GM23248 (cell line): ENCODE data around the gene HMG20A. TPM values are rescaled to one million over a fixed set of nuclear protein-coding genes. Genes with fewer than 3 reads are reported as not detected.

Experiments
- DNase-seq: peaks from one replicate; pipeline ENCODE4 v3.0.0-alpha.2; 2015
- H2AFZ ChIP-seq: fragments of 200-600 bp; sonication (generic); 2 replicates; pipeline ENCODE4 v1.6.1; 2016; ENCODE audit warnings: antibody characterized with exemption
- H3F3A ChIP-seq: fragments of 200-600 bp; sonication (generic); 2 replicates; pipeline ENCODE4 v1.6.1; 2016; ENCODE audit warnings: mild to moderate bottlenecking, antibody characterized with exemption, mixed run types; ENCODE audit not compliant: insufficient read depth
- H3K27ac ChIP-seq: fragments of 200-600 bp; sonication (generic); 2 replicates; pipeline ENCODE4 v1.5.1; 2016; ENCODE audit warnings: mild to moderate bottlenecking
- H3K27me3 ChIP-seq: fragments of 200-600 bp; sonication (generic); replicated peaks from 2 replicates; pipeline ENCODE4 v1.6.1; 2016; ENCODE audit warnings: mild to moderate bottlenecking; ENCODE audit not compliant: insufficient read depth
- H3K36me3 ChIP-seq: fragments of 200-600 bp; sonication (generic); 2 replicates; pipeline ENCODE4 v1.6.1; 2016; ENCODE audit warnings: low read depth, mild to moderate bottlenecking
- H3K4me1 ChIP-seq: fragments of 200-600 bp; sonication (generic); 2 replicates; pipeline ENCODE4 v1.6.1; 2016; ENCODE audit warnings: mild to moderate bottlenecking; ENCODE audit not compliant: insufficient read depth
- H3K4me2 ChIP-seq: fragments of 200-600 bp; sonication (generic); one replicate; pipeline ENCODE4 v1.6.1; 2016; ENCODE audit warnings: mild to moderate bottlenecking; ENCODE audit not compliant: unreplicated experiment
- H3K4me3 ChIP-seq: fragments of 200-600 bp; sonication (generic); 2 replicates; pipeline ENCODE4 v1.5.1; 2016; ENCODE audit warnings: mild to moderate bottlenecking
- H3K79me2 ChIP-seq: fragments of 200-600 bp; sonication (generic); 2 replicates; pipeline ENCODE4 v1.6.1; 2016; ENCODE audit warnings: mild to moderate bottlenecking; ENCODE audit not compliant: insufficient read depth
- H3K9ac ChIP-seq: fragments of 200-600 bp; sonication (generic); 2 replicates; pipeline ENCODE4 v1.6.1; 2016; ENCODE audit warnings: mild to moderate bottlenecking
- H3K9me2 ChIP-seq: fragments of 200-600 bp; sonication (generic); 2 replicates; pipeline ENCODE4 v1.6.1; 2016; ENCODE audit warnings: mixed run types, mild to moderate bottlenecking, moderate library complexity; ENCODE audit not compliant: insufficient read depth
- H3K9me3 ChIP-seq: fragments of 200-600 bp; sonication (generic); one replicate; pipeline ENCODE4 v1.6.1; 2017; ENCODE audit warnings: low read depth
- H4K20me1 ChIP-seq: fragments of 200-600 bp; sonication (generic); 2 replicates; pipeline ENCODE4 v1.6.0; 2016; ENCODE audit not compliant: insufficient read depth
- EZH2 ChIP-seq: fragments of 200-600 bp; sonication (generic); IDR thresholded peaks from 2 replicates; pipeline ENCODE4 v1.6.1; 2018; ENCODE audit warnings: antibody characterized with exemption, mild to moderate bottlenecking; ENCODE audit not compliant: insufficient read depth, poor library complexity, severe bottlenecking
- EZH2phosphoT487 ChIP-seq: fragments of 200-600 bp; sonication (generic); IDR thresholded peaks from 2 replicates; pipeline ENCODE4 v1.6.1; 2018; ENCODE audit warnings: antibody characterized with exemption, moderate library complexity, mild to moderate bottlenecking, low read depth; ENCODE audit not compliant: insufficient read depth
- WGBS, 2 experiments: methylation state at CpG; one replicate each; pipeline ENCODE4 v1.1.6; 2015 to 2017; ENCODE audit warnings: low lambda C conversion rate in 2 of 2, low coverage in 1 of 2; ENCODE audit errors: missing lambda C conversion rate in 2 of 2; 5-methylcytosine and 5-hydroxymethylcytosine counted together
- in situ Hi-C: fragments of 300-500 bp; cut with MboI; formaldehyde crosslinking; loops from 2 replicates; pipeline ENCODE4 v1.15.0; 2020
- polyA plus RNA-seq: library from polyadenylated mRNA; unstranded; fragments of >200 nt; fragmentation: Nextera tagmentation; extraction: Ambion mirVana; gene quantifications from 2 replicates; pipeline ENCODE4 v1.2.1, GENCODE V29; 2016
- total RNA-seq: library from RNA; depleted of rRNA; stranded (reverse); fragments of >200 nt; shearing (Covaris generic); gene quantifications from 2 replicates; pipeline ENCODE4 v1.2.3, GENCODE V29; 2014

Gene HMG20A
- total and polyA plus RNA-seq, 2 experiments from 2014 or later: 15.1 to 25.1 TPM

DNA sequence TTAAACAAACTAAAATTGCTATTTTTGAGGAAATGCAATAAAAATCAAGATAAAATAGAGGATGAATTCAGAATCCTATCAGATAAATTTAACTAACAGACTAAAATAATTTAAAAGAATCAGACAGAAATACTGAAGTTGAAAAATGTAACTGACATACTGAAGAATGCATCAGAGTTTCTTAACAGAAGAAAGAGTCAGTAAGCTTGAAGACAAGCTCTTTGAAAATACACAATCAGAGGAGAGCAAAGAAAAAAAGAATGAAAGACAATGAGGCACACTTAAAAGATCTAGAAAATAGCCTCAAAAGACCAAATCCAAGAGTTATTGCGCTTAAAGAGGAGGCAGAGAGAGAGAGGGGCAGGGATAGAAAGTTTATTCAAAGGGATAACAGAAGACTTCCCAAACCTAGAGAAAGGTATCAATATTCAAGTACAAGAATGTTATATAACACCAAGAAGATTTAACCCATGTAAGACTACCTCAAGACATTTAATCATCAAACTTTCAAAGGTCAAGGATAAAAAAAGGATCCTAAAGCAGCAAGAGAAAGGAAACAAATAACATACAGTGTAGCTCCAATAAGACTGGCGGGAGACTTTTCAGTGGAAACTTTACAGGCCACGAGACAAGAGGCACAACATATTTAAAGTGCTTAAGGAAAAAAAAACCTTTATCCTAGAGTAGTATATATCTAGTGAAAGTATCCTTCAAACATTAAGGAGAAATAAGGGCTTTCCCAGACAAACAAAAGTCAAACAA is 25.5 kb upstream of the HMG20A start:
- peaks cover 4% of the 10 kb centered on the region; the same call in 1 of the 2 replicates for H3K36me3 ChIP-seq
- no peak for TF ChIP-seq EZH2phosphoT487
- TF ChIP-seq EZH2: no peak
- no peaks in the 10 kb centered on the region for H3K27me3 ChIP-seq
- no peak overlapping the region for H3K4me2 ChIP-seq
- H3K9me3 ChIP-seq: peaks cover 6% of the 10 kb centered on the region
- no peak overlapping the region for H3K9ac ChIP-seq
- no peak overlapping the region for H3K4me3 ChIP-seq
- DNase-seq: no peak
- peaks cover 20% of the 10 kb centered on the region; the same call in 1 of the 2 replicates for H3F3A ChIP-seq
- H4K20me1 ChIP-seq: peaks cover 41% of the 10 kb centered on the region
- in situ Hi-C loops: no loop called here
- H3K27ac ChIP-seq: no peak overlapping the region
- H3K79me2 ChIP-seq: peaks cover 100% of the 10 kb centered on the region
- H2AFZ ChIP-seq: no peak overlapping the region
- H3K9me2 ChIP-seq: no peaks in the 10 kb centered on the region
- 98 to 99% methylated on average over 3 of the region's 3 CpGs for whole genome bisulfite sequencing, 2 experiments
- peaks cover 28% of the 10 kb centered on the region for H3K4me1 ChIP-seq

DNA sequence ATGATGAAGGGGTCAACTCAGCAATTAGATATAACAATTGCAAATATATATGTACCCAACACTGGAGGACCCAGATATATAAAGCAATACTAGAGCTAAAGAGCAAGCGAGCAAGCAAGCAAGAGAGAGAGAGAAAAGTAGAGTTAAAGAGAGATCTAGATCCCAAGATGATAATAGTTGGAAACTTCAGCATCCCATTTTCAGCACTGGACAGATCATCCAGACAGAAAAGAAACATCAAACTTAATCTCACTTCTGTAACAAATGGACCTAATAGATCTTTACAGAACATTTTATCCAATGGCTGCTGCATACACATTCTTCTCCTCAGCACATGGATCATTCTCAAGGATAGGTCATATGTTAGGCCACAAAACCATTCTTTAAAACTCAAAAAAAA is 24.0 kb upstream of the HMG20A start:
- peaks cover 6% of the 10 kb centered on the region for H3K9me3 ChIP-seq
- no peak overlapping the region for H3K4me2 ChIP-seq
- H3K4me1 ChIP-seq: peaks cover 22% of the 10 kb centered on the region
- no peak for TF ChIP-seq EZH2phosphoT487
- no peak for TF ChIP-seq EZH2
- WGBS, 2 experiments: 62 to 79% methylated on average over 1 of the region's 1 CpG
- H3K9ac ChIP-seq: no peak overlapping the region
- no peak overlapping the region for H2AFZ ChIP-seq
- no peak overlapping the region for H3K4me3 ChIP-seq
- no peaks in the 10 kb centered on the region for H3K9me2 ChIP-seq
- in situ Hi-C loops: no loop called here
- H3F3A ChIP-seq: peaks cover 32% of the 10 kb centered on the region; the same call in 1 of the 2 replicates
- H4K20me1 ChIP-seq: peaks cover 31% of the 10 kb centered on the region
- no peak overlapping the region for H3K27ac ChIP-seq
- no peak for DNase-seq
- H3K36me3 ChIP-seq: peaks cover 4% of the 10 kb centered on the region; the same call in 1 of the 2 replicates
- H3K79me2 ChIP-seq: peaks cover 100% of the 10 kb centered on the region
- H3K27me3 ChIP-seq: no peaks in the 10 kb centered on the region

DNA sequence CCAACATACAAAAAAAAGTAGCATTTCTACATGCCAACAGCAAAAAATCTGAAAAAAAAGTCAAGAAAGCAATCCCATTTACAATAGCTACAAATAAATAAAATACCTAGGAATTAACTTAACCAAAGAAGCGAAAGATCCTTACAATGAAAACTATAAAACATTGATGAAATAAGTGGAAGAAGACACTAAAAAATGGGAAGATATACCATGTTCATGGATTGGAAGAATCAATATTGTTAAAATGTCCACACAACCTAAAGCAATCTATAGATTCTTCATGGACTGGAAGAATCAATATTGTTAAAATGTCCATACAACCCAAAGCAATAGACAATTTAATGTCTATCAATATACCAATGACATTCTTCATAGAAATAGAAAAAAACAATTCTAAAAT is 21.8 kb upstream of the HMG20A start:
- H3K27ac ChIP-seq: no peak overlapping the region
- peaks cover 4% of the 10 kb centered on the region; the same call in 1 of the 2 replicates for H3K36me3 ChIP-seq
- peaks cover 6% of the 10 kb centered on the region for H3K9me3 ChIP-seq
- no peak for DNase-seq
- TF ChIP-seq EZH2phosphoT487 (no peak), EZH2 (no peak)
- H3K9me2 ChIP-seq: no peaks in the 10 kb centered on the region
- H3K4me2 ChIP-seq: no peak overlapping the region
- peaks cover 20% of the 10 kb centered on the region for H3K4me1 ChIP-seq
- in situ Hi-C loops: no loop called here
- H4K20me1 ChIP-seq: peaks cover 18% of the 10 kb centered on the region
- 96 to 98% methylated on average over 1 of the region's 1 CpG for WGBS, 2 experiments
- no peak overlapping the region for H2AFZ ChIP-seq
- no peak overlapping the region for H3K4me3 ChIP-seq
- no peak overlapping the region for H3K9ac ChIP-seq
- H3K27me3 ChIP-seq: no peaks in the 10 kb centered on the region
- H3F3A ChIP-seq: peaks cover 47% of the 10 kb centered on the region; the same call in 1 of the 2 replicates
- H3K79me2 ChIP-seq: peaks cover 94% of the 10 kb centered on the region

DNA sequence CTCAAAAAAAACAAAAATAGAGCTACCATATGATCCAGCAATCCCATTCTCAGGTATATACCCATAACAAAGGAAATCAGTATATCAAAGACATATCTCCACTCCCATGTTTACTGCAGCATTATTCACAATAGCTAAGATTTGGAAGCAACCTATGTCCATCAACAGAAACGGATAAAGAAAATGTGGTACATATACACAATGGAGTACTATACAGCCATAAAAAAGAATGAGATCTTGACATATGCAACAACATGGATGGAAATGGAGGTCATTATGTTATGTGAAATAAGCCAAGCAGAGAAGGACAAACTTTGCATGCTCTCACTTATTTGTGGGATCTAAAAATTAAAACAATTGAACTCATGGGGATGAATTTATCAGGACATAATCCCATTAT is 20.4 kb upstream of the HMG20A start:
- Histone ChIP-seq H3K79me2 (peaks cover 94% of the 10 kb centered on the region), H3F3A (peaks cover 47% of the 10 kb centered on the region; the same call in 1 of the 2 replicates), H3K4me2 (no peak overlapping the region), H3K4me3 (no peak overlapping the region), H3K9me3 (peaks cover 6% of the 10 kb centered on the region), H3K9ac (no peak overlapping the region), H3K4me1 (peaks cover 20% of the 10 kb centered on the region), H3K27ac (no peak overlapping the region), H3K36me3 (no peaks in the 10 kb centered on the region; the same call in 1 of the 2 replicates), H2AFZ (no peak overlapping the region), H3K9me2 (no peaks in the 10 kb centered on the region), H4K20me1 (peaks cover 18% of the 10 kb centered on the region), H3K27me3 (no peaks in the 10 kb centered on the region)
- no peak for TF ChIP-seq EZH2phosphoT487
- no peak for TF ChIP-seq EZH2
- no peak for DNase-seq
- WGBS, 2 experiments: 96 to 100% methylated on average over 1 of the region's 1 CpG
- in situ Hi-C loops: no loop called here
